ENCODE measurements around the gene BTNL9. TPM values are rescaled to one million over a fixed set of nuclear protein-coding genes. Genes with fewer than 3 reads are reported as not detected.
A peak's percentile ranks its signal among the peaks of the same experiment; 100 is the strongest.
"Not testable (repeated sequence)": the region's sequence is repeated elsewhere in the genome, so short reads cannot be mapped to it uniquely, and the experiment has no call there.

BTNL9 gene
- total RNA-seq, 6 donors from 2014 or later, result 71.8 to 634 (median 147) TPM

- Histone ChIP-seq H3K27me3 (peaks cover 0 to 15% (median 7%) of the 10 kb centered on the region in 4 donors), H3K4me3 (no peak overlapping the region), H3K27ac (no peak overlapping the region), H3K4me1 (peaks cover 0 to 14% (median 3%) of the 10 kb centered on the region in 4 donors), H3K36me3 (no peaks in the 10 kb centered on the region), H3K9me3 (no peaks in the 10 kb centered on the region)
- TF ChIP-seq, protein P1, sequence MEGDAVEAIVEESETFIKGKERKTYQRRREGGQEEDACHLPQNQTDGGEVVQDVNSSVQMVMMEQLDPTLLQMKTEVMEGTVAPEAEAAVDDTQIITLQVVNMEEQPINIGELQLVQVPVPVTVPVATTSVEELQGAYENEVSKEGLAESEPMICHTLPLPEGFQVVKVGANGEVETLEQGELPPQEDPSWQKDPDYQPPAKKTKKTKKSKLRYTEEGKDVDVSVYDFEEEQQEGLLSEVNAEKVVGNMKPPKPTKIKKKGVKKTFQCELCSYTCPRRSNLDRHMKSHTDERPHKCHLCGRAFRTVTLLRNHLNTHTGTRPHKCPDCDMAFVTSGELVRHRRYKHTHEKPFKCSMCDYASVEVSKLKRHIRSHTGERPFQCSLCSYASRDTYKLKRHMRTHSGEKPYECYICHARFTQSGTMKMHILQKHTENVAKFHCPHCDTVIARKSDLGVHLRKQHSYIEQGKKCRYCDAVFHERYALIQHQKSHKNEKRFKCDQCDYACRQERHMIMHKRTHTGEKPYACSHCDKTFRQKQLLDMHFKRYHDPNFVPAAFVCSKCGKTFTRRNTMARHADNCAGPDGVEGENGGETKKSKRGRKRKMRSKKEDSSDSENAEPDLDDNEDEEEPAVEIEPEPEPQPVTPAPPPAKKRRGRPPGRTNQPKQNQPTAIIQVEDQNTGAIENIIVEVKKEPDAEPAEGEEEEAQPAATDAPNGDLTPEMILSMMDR (IDR thresholded peaks at IDR 0.05), result no peak
- TF ChIP-seq POLR2AphosphoS5 (IDR thresholded peaks at IDR 0.05) (no peak), EP300 (IDR thresholded peaks at IDR 0.05) (no peak), POLR2A (IDR thresholded peaks at IDR 0.05) (no peak)
- DNase-seq (no peak), ATAC-seq (ENCODE audit: low FRiP score in 2 of 2) (no peak)
- WGBS, 2 donors, result 61% methylated on average over 10 to 11 of the region's 11 CpGs
Observed at GRCh38 chr5:181099602-181100086, 59.6 kb downstream of the BTNL9 start.

GRCh38 chr5:181100121-181100875 is 60.2 kb downstream of the BTNL9 start:
- 21 to 25% methylated on average over 3 to 15 of the region's 62 CpGs for WGBS, 2 donors
- Histone ChIP-seq H3K9me3 (no peaks in the 10 kb centered on the region), H3K36me3 (no peaks in the 10 kb centered on the region), H3K4me3 (no peak overlapping the region), H3K4me1 (peaks cover 0 to 14% (median 5%) of the 10 kb centered on the region in 4 donors), H3K27me3 (peaks cover 0 to 15% (median 7%) of the 10 kb centered on the region in 4 donors), H3K27ac (no peak overlapping the region)
- DNase-seq (peak in 1 of 2 donors; percentile 84), ATAC-seq (ENCODE audit: low FRiP score in 2 of 2) (no peak)
- TF ChIP-seq POLR2AphosphoS5 (IDR thresholded peaks at IDR 0.05) (no peak), POLR2A (IDR thresholded peaks at IDR 0.05) (no peak), EP300 (IDR thresholded peaks at IDR 0.05) (no peak)
- TF ChIP-seq, protein P1 (IDR thresholded peaks at IDR 0.05), result no peak

DNA sequence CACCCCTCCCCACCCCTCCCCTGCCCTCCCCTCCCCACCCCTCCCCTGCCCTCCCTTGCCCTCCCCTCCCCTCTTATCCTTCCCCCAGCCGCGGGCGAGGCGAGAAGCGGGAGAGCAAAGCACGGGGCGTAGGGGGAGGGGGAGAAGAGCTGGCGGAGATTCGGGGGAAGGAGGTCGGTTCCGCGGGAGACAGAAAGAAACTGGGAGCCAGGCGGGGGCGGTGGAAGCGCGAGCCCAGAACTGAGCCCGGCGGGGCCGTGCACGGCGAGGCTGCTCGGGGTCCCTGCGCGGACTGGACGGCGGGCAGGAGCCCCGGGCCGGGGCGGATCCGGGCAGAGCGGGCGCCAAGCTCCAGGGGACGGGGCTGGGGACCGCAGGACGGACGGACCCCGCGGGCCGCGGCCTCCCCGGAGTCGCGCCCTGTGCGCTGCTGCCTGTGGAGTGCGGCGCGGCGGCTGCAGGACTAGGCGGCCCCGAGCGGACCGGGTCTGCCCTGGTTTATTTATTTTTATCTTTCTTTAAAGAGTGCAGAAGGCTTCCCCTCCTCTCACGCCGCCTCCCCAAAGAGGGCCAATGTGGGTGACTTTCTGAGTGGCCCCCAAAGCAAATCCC is 61.1 kb downstream of the BTNL9 start:
- peaks cover 0 to 14% (median 5%) of the 10 kb centered on the region in 4 donors for H3K4me1 ChIP-seq
- H3K4me3 ChIP-seq, result not testable (repeated sequence)

DNA sequence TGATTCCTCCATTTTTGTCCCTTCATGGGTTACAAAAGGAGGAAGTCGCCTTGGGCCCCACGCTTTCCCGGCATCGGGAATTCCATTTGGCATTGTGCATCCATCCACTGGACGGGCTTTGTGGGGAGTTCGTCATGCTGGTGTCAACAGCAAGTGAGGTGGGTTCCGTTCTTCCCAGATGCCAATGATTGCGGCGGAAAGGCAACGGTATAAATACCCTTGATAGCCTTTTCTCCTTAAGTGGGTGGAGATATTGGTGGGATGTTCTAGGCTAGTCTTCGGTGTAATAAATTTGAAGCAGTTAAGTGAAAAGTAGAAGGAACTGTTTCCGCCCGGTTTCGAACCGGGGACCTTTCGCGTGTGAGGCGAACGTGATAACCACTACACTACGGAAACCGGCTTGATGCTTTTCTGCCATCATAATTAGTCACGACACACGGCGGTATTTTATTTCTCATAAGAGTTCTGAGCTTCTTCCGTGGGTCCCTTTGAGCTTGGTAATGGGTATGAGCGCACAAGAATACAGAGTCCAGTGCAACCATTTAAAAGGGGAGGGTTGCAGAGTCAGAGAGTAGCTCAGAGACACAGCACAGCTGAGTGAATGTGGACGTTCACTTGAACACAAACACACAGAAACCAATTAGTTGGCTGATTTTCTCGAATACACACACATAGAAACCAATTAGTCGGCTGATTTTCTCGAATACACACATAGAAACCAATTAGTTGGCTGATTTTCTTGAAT is 62.0 kb downstream of the BTNL9 start:
- DNase-seq; ATAC-seq (ENCODE audit: low FRiP score in 2 of 2); H3K9me3 ChIP-seq; H3K36me3 ChIP-seq; H3K4me3 ChIP-seq; H3K27ac ChIP-seq: not testable (repeated sequence)
- peaks cover 0 to 15% (median 7%) of the 10 kb centered on the region in 4 donors for H3K27me3 ChIP-seq
- no CpG with 5 or more reads among the region's 30 CpGs for WGBS, 2 donors
- H3K4me1 ChIP-seq, result peaks cover 0 to 14% (median 5%) of the 10 kb centered on the region in 4 donors

More for the DNA sequence above, 61.1 kb downstream of the BTNL9 start:
- peaks cover 0 to 15% (median 7%) of the 10 kb centered on the region in 4 donors for H3K27me3 ChIP-seq
- ATAC-seq (ENCODE audit: low FRiP score in 2 of 2); H3K36me3 ChIP-seq; H3K9me3 ChIP-seq; H3K27ac ChIP-seq: not testable (repeated sequence)
- peak in 1 of 2 donors; percentile 83 for DNase-seq
- WGBS, 2 donors, result no CpG with 5 or more reads among the region's 54 CpGs

- not testable (repeated sequence) for H3K9me3 ChIP-seq
Observed at GRCh38 chr5:181104259-181104568, 64.1 kb downstream of the BTNL9 start.

DNA sequence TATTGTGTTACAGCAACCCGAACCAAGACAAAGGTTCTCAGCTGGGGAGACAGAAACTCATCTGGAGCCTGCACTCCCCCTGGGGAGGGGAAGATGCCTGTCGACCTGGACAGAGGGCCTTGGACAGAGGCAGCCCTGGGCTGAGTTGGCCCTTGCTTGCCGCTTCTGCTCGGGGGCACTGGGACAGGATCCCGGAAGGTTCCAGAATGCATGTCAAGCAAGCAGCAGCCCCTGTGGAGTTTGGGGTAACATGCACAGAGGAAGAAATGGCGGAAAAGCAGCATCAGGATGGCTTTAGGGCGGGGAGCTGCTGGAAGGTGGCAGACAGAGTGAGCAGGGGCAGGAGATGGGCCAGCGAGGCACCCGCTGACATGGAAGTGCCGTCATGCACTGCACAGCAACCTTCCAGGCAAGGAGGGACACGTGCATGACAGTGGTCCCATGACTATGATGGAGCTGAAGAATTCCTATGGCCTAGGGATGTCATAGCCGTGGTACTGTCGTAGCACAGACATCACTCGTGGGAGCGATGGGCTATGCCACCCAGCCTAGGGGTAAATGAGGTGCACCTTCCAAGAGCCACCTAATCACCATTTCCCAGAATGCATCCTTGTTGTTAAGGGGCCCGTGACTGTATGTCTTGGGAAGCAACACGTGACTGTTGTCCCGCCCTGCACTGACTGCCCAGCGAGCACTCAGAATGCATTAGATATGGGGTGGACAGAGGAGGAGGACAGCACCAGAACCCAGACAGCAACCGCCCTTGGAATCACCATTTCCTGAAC is 64.7 kb downstream of the BTNL9 start:
- not testable (repeated sequence) for H3K27me3 ChIP-seq, DNase-seq

More at GRCh38 chr5:181104259-181104568, 64.1 kb downstream of the BTNL9 start:
- not testable (repeated sequence) for H3K27ac ChIP-seq, H3K4me3 ChIP-seq, H3K36me3 ChIP-seq, H3K4me1 ChIP-seq, DNase-seq
- 6 to 17% methylated on average over 4 to 5 of the region's 5 CpGs for WGBS, 2 donors
- ATAC-seq (ENCODE audit: low FRiP score in 2 of 2), result peak in 1 of 2 donors; percentile 21
- H3K27me3 ChIP-seq, result peaks cover 0 to 10% (median 5%) of the 10 kb centered on the region in 4 donors

More for the DNA sequence above, 64.7 kb downstream of the BTNL9 start:
- not testable (repeated sequence) for ATAC-seq (ENCODE audit: low FRiP score in 2 of 2); H3K9me3 ChIP-seq; H3K36me3 ChIP-seq; H3K4me1 ChIP-seq; H3K4me3 ChIP-seq; H3K27ac ChIP-seq
- 69 to 81% methylated on average over 11 to 15 of the region's 20 CpGs for whole genome bisulfite sequencing, 2 donors

All from upper lobe of left lung (tissue), 6 donors.